Kidney epithelial cell (primary cell): ENCODE data around the gene CATSPERB. TPM values are rescaled to one million over a fixed set of nuclear protein-coding genes. Genes with fewer than 3 reads are reported as not detected.
"Not testable (repeated sequence)": the region's sequence is repeated elsewhere in the genome, so short reads cannot be mapped to it uniquely, and the experiment has no call there.

Experiments used
- DNase-seq: peaks from one replicate; pipeline ENCODE4 v3.0.0-alpha.2; 2010; ENCODE audit warnings: low read depth
- H3K27me3 ChIP-seq: 2 replicates; pipeline ENCODE4 v1.6.0; 2011; ENCODE audit warnings: low read length; ENCODE audit not compliant: control insufficient read depth, insufficient read depth
- H3K36me3 ChIP-seq: 2 replicates; pipeline ENCODE4 v1.5.1; 2011; ENCODE audit warnings: low read length; ENCODE audit not compliant: control insufficient read depth, insufficient read depth
- H3K4me3 ChIP-seq: 2 replicates; pipeline ENCODE4 v1.5.1; 2011; ENCODE audit warnings: low read depth, mild to moderate bottlenecking, control low read depth, low read length
- total RNA-seq: library from RNA; depleted of rRNA; stranded (reverse); fragments of >200 nt; gene quantifications from 2 replicates; pipeline ENCODE4 v1.2.3, GENCODE V29; 2015
- TF ChIP-seq, protein P1 (sequence below): IDR thresholded peaks from 2 replicates; pipeline ENCODE4 v1.5.1; 2011; ENCODE audit warnings: mild to moderate bottlenecking, moderate library complexity, low read length, control low read depth, inconsistent platforms; ENCODE audit not compliant: insufficient read depth, poor library complexity, severe bottlenecking

CATSPERB gene
- total RNA-seq, 1 donor from 2014 or later = 0.08 TPM

DNA sequence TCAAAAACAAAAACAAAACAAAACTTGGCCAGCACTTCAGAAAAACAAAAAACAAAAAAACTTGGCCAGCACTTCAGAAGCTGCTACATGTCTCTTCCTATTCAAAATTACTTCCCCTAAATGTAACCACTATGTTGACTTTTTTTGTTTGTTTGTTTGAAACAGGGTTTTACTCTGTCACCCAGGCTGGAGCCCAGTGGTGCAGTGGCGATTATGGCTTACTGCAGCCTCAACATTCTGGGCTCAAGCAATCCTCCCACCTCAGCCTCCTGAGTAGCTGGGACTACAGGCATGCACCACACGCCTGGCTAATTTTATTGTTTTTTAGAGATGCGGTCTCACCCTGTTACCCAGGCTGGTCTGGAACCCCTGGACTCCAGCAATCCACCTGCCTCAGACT lies 183.8 kb downstream of the CATSPERB start:
- Histone ChIP-seq H3K4me3 (no peak overlapping the region), H3K27me3 (no peaks in the 10 kb centered on the region), H3K36me3 (no peaks in the 10 kb centered on the region)
- DNase-seq = no peak
- TF ChIP-seq, protein P1, sequence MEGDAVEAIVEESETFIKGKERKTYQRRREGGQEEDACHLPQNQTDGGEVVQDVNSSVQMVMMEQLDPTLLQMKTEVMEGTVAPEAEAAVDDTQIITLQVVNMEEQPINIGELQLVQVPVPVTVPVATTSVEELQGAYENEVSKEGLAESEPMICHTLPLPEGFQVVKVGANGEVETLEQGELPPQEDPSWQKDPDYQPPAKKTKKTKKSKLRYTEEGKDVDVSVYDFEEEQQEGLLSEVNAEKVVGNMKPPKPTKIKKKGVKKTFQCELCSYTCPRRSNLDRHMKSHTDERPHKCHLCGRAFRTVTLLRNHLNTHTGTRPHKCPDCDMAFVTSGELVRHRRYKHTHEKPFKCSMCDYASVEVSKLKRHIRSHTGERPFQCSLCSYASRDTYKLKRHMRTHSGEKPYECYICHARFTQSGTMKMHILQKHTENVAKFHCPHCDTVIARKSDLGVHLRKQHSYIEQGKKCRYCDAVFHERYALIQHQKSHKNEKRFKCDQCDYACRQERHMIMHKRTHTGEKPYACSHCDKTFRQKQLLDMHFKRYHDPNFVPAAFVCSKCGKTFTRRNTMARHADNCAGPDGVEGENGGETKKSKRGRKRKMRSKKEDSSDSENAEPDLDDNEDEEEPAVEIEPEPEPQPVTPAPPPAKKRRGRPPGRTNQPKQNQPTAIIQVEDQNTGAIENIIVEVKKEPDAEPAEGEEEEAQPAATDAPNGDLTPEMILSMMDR = no peak

DNA sequence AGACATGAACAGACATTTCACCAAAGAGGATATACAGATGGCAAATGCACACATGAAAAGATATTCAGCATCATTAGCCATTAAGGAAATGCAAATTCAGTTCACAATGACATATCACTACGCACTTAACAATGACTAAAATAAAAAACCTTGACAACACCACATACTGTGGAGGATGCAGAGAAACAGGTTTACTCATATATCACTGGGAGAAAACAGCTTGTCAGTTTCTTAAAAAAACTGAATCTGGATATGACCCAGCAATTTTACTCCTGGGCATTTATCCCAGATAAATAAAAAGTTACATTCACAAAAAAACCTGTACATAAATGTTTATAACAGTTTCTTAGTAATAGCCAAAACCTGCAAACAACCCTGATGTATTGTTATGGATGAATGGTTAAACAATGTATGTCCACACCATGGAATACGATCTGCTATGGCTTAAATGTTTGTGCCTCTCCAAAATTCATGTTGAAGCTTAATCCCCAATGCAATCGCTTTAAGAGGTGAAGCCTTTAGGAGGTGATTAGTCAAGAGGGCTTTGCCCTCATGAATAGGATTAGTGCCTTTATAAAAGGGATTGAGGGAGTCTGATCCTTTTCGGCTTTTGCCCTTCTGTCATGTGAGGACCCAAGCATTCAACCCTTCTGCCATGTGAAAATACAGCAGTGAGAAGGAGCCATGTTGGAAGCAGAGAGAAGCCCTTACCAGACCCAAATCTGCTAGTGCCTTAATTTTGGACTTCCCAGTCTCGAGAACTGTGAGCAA lies 185.8 kb downstream of the CATSPERB start:
- no peaks in the 10 kb centered on the region for H3K36me3 ChIP-seq
- TF ChIP-seq, protein P1 = no peak
- no peak for DNase-seq
- no peak overlapping the region for H3K4me3 ChIP-seq
- H3K27me3 ChIP-seq = no peaks in the 10 kb centered on the region

DNA sequence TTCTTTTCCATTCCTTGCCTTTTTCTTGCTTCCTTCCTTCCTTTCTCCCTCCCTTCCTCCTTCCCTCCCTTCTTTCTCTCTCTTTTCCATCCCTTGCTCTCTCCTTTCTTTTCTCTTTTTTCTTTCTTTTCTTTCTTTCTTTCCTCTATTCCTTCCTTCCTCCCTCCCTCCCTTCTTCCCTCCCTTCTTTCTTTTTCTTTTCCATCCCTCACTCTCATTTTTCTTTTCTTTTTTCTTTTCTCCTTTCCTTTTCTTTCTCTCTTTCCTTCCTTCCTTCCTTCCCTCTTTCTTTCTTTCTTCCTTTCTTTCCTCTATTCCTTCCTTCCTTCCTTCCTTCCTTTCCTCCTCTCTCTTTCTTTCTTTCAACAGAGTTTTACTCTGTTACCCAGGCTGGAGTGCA lies 186.7 kb downstream of the CATSPERB start:
- no peak for DNase-seq
- Histone ChIP-seq H3K27me3 (no peaks in the 10 kb centered on the region), H3K4me3 (no peak overlapping the region), H3K36me3 (no peaks in the 10 kb centered on the region)
- TF ChIP-seq, protein P1 = no peak

DNA sequence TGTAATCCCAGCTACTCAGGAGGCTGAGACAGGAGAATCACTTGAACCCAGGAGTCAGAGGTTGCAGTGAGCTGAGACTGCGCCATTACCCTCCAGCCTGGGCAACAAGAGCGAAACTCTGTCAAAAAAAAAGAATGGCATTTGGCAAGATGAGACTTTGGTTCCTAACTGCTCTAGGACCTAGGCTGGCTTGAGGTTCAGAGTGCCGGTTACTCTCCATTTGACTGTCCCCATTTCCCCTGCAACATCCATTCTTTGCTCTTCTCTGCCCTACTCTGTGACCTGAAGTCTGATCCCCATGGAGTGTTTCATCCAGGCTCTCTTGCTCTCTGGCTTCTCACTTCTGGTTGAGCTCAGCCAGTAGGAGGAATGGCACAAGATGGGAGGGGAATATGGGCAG lies 195.6 kb downstream of the CATSPERB start:
- TF ChIP-seq, protein P1 = no peak
- H3K4me3 ChIP-seq = no peak overlapping the region
- no peaks in the 10 kb centered on the region for H3K36me3 ChIP-seq
- H3K27me3 ChIP-seq = no peaks in the 10 kb centered on the region
- DNase-seq = no peak

DNA sequence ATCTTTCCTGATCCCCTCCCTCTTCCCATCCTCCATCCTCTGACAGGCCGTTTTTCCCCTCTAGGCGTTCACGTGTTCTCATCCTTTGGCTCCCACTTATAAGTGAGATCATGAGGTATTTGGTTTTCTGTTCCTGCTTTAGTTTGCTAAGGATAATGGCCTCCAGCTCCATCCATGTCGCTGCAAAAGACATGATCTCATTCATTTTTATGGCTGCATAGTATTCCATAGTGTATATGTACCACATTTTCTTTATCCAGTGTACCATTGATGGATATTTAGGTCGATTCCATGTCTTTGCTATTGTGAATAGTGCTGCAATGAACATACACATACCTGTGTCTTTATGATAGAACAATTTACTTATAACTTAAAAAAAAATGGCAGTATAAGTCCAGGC lies 197.8 kb downstream of the CATSPERB start:
- H3K4me3 ChIP-seq, H3K36me3 ChIP-seq, H3K27me3 ChIP-seq, DNase-seq: not testable (repeated sequence)

DNA sequence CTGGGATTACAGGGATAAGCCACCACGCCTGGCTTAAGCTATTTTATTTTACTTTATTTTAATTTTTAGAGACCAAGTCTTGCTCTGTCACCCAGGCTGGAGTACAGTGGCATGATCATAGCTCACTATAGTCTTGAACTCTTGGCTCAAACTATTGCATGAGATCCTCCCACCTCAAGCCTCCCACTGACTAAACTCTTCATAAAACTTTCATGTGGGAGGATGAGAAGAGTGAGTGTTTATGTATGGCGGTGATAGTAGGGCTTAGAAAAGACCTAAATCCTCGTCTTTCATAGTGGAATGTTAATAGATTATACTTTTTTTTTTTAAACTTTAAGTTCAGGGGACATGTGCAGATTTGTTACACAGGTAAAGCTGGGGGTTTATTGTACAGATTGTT lies 198.3 kb downstream of the CATSPERB start:
- H3K27me3 ChIP-seq = no peaks in the 10 kb centered on the region
- TF ChIP-seq, protein P1 = no peak
- no peak for DNase-seq
- no peaks in the 10 kb centered on the region for H3K36me3 ChIP-seq
- H3K4me3 ChIP-seq = no peak overlapping the region

Other genes starting within 250 kb of the CATSPERB start
- gene PPP4R3A, start 221.8 kb downstream of the CATSPERB start, total RNA-seq = 58.5 and 72.0 TPM in 2 replicates
- 8.5 and 9.6 TPM in 2 replicates for gene TC2N, start 135.4 kb upstream of the CATSPERB start, total RNA-seq
- gene FBLN5, start 215.6 kb upstream of the CATSPERB start, total RNA-seq = 4.8 and 6.0 TPM in 2 replicates